ENCODE data around the gene CAPN15. TPM values are rescaled to one million over a fixed set of nuclear protein-coding genes. Genes with fewer than 3 reads are reported as not detected.

Gene CAPN15
- total RNA-seq, 1 donor from 2014 or later: 31.9 TPM

DNA sequence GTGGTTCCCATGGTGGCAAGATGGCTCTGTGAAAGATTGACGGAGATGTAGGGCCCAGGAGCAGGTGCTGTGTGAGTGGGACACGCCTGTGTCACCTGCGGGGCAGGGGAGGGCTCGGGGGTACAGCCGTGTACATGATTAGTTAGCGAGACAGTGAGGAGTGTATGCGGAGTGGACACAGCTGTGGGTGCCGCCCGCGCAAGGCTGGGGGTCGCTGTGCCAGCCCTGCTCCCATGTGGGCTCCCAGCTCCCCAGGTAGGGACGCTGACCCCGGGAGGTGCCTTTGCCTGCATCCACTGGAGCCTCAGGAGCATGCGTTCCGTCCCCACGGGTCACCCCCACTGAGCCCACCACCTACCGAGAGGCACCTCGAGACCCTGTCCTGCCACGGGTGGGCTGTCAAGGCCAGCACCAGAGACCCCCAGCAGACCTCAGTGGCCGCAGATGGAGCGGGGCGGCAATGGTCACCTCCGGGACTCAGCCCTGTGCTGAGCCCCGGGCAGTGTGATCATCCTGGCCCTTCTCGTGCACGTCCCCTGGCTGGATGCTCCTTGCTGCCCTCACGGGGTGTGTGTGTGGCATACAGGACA lies 7.4 kb downstream of the CAPN15 start:
- Histone ChIP-seq H3K36me3 (ENCODE audit: control insufficient read depth, insufficient read depth, low read length) (peaks cover 32% of the 10 kb centered on the region), H3K27me3 (ENCODE audit: control insufficient read depth, insufficient read depth, low read length) (no peaks in the 10 kb centered on the region), H3K4me3 (ENCODE audit: low read depth, low read length) (no peak overlapping the region)
- no peak for DNase-seq (ENCODE audit: low read depth)
- no peak for FAIRE-seq
- TF ChIP-seq, protein P1, sequence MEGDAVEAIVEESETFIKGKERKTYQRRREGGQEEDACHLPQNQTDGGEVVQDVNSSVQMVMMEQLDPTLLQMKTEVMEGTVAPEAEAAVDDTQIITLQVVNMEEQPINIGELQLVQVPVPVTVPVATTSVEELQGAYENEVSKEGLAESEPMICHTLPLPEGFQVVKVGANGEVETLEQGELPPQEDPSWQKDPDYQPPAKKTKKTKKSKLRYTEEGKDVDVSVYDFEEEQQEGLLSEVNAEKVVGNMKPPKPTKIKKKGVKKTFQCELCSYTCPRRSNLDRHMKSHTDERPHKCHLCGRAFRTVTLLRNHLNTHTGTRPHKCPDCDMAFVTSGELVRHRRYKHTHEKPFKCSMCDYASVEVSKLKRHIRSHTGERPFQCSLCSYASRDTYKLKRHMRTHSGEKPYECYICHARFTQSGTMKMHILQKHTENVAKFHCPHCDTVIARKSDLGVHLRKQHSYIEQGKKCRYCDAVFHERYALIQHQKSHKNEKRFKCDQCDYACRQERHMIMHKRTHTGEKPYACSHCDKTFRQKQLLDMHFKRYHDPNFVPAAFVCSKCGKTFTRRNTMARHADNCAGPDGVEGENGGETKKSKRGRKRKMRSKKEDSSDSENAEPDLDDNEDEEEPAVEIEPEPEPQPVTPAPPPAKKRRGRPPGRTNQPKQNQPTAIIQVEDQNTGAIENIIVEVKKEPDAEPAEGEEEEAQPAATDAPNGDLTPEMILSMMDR (IDR thresholded peaks at IDR 0.05; ENCODE audit: insufficient read depth, low read length, severe bottlenecking): no peak

DNA sequence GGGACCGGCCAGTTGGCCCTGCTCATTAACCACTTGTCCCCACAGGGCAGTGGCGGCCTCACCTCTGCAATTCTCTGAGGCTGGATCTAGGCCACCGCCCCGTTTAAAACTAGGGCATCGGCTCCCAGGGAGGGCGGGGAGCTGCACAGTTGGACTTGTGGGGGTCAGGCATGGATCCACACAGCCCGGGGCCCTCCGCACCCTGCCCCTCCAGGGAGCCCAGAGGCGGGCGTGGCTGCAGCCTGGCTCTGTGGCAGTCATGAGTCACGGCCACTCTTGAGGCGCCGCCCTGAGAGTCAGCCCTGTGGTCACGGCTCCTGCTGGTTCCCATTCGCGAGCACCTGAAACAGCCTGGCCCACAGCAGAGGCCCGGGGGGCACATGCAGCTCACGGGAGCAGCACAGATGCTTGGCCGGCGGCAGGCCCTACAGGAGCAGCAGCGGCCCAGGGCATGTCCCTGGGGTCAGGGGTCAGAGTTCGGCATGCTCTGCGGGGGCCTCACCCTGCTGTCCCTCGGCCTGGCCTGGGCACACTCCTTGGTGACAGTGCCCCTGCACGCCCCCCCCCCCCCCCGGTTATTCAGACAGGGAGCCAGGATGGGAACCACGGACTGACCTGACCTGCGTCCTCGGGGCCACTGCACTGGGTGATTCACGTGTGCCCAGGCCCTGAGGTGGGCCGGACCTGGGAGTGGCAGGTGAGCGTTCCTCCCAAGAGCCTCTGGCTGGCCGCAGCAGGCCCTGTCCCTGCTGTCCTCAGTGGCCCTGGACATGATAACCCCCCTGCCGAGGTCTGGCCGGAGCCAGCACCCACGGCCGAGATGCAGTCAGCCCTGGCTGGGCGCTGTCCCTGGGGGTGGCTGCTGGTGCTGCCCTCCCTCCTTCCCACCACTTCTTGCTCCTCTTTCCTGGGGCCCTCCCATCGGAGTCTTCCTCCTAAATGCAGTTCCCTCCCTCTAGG lies 8.2 kb downstream of the CAPN15 start:
- no peaks in the 10 kb centered on the region for H3K27me3 ChIP-seq (ENCODE audit: control insufficient read depth, insufficient read depth, low read length)
- TF ChIP-seq, protein P1 (IDR thresholded peaks at IDR 0.05; ENCODE audit: insufficient read depth, low read length, severe bottlenecking): no peak
- peaks cover 31% of the 10 kb centered on the region for H3K36me3 ChIP-seq (ENCODE audit: control insufficient read depth, insufficient read depth, low read length)
- H3K4me3 ChIP-seq (ENCODE audit: low read depth, low read length): no peak overlapping the region
- FAIRE-seq (no peak), DNase-seq (ENCODE audit: low read depth) (peak; percentile 64)

DNA sequence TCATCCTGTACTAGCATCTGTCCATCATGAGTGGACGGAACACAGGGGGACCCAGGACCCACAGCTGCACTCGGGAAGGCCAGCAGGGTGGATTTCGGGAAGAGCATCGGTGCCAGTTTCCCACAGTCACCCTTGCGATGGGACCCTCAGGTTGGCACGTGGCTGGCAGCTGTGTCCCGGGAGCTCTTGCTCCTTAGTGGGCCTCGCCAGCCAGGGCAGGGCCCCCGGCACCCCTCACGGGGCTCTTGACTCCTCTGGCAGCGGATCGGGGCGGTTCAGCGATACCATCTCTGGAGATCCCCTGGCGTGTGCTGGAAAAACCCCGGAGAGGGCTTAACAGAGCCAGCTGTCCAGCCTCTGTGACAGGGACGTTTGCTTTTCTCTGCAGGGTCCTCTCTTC lies 9.2 kb downstream of the CAPN15 start:
- peaks cover 33% of the 10 kb centered on the region for H3K36me3 ChIP-seq (ENCODE audit: control insufficient read depth, insufficient read depth, low read length)
- no peak overlapping the region for H3K4me3 ChIP-seq (ENCODE audit: low read depth, low read length)
- H3K27me3 ChIP-seq (ENCODE audit: control insufficient read depth, insufficient read depth, low read length): no peaks in the 10 kb centered on the region
- DNase-seq (ENCODE audit: low read depth) (no peak), FAIRE-seq (no peak)
- TF ChIP-seq, protein P1 (IDR thresholded peaks at IDR 0.05; ENCODE audit: insufficient read depth, low read length, severe bottlenecking): no peak

DNA sequence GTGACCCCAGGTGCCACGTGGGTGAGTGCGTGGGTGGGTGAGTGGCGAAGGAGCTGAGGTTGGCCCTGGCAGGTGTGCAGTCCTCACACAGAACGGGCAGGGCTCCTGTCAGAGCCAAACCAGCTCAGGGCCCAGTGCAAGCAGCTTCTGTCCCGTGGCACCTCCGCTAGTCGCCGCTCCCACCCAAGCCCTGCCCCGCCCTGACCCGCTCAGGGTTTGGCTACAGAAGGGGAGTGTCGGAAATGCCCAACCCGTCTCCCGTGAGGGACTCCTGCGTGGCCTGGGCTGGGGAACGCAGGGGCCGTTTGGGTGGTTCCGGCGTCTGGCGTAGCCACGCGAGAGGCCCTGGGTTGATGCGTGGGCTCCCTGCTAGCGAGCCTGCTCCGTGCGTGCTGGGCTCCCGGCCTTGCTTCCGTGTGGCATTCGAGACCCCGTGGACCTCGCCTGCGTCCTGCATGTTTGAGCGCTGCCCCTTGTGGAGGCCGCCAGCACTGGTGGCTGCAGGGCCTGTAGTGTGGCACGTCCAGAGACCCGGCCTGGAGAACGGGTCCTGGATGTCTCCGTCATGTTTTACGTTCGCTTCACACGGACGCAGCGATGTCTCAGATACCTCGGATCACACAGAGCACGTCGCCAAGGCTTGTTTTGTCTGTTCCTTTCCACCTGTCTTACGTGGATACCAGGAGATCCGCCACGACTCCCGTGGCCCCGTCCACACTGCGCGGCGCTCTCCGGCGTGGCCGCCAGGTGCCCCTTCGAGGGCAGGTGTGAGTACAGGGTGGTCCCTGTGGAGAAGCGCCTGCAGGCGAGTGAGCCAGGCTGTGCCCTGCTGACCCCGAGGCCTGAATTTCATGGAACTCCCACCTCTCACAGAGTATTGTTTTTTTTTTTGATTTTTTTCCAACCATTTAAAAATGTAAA lies 10.2 kb downstream of the CAPN15 start:
- DNase-seq (ENCODE audit: low read depth): no peak
- peaks cover 34% of the 10 kb centered on the region for H3K36me3 ChIP-seq (ENCODE audit: control insufficient read depth, insufficient read depth, low read length)
- no peaks in the 10 kb centered on the region for H3K27me3 ChIP-seq (ENCODE audit: control insufficient read depth, insufficient read depth, low read length)
- H3K4me3 ChIP-seq (ENCODE audit: low read depth, low read length): no peak overlapping the region
- TF ChIP-seq, protein P1 (IDR thresholded peaks at IDR 0.05; ENCODE audit: insufficient read depth, low read length, severe bottlenecking): no peak
- FAIRE-seq: no peak

DNA sequence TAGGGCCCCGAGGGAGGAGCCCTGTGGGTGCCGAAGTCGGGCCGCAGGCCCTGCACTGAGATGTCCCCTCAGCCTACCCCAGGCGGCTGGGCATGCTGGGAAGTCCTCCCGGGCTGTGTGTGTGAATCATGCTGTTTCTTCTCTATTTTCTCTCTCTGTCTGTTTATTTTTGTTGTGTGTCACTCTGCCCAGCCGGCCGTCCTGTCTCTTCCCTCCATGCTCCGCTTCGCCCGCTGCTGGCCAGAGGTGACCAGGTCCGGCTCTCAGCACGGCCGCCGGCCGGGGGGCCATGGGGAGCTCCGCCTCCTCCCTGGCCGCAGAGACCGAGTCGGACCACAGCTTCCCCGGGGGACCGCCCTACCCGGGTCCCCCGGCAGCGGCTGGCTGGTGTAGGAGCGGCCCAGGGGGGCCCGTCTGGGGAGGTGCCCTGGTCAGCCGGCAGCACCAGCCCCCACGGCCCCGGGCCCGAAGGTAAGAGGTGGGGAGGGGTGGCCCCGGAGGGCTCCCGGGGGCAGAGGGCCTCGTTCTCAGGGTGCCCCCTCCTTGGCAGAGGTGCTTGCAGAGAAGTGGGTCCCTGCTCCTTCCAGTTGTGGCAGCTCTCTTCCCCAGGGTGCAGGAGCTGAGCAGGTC lies 12.5 kb downstream of the CAPN15 start:
- FAIRE-seq: no peak
- Histone ChIP-seq H3K27me3 (ENCODE audit: control insufficient read depth, insufficient read depth, low read length) (no peaks in the 10 kb centered on the region), H3K36me3 (ENCODE audit: control insufficient read depth, insufficient read depth, low read length) (peaks cover 32% of the 10 kb centered on the region), H3K4me3 (ENCODE audit: low read depth, low read length) (no peak overlapping the region)
- no peak for DNase-seq (ENCODE audit: low read depth)
- TF ChIP-seq, protein P1 (IDR thresholded peaks at IDR 0.05; ENCODE audit: insufficient read depth, low read length, severe bottlenecking): no peak

Data from bronchial epithelial cell (primary cell).